Parathyroid adenoma (tissue), 2 donors: ENCODE measurements around the gene MBTD1.

Experiments used
- H2AFZ ChIP-seq: fragments of 300-600 bp; sonication (generic); one replicate; pipeline ENCODE4 v1.7.0; 2017; ENCODE audit warnings: antibody characterized with exemption, mild to moderate bottlenecking
- H3K27ac ChIP-seq: fragments of 300-600 bp; sonication (generic); one replicate; pipeline ENCODE4 v1.7.0; 2017
- H3K27me3 ChIP-seq: fragments of 300-600 bp; sonication (generic); one replicate; pipeline ENCODE4 v1.7.0; 2017; ENCODE audit warnings: low read length; ENCODE audit not compliant: control insufficient read depth, insufficient read depth
- H3K36me3 ChIP-seq: fragments of 300-600 bp; sonication (generic); one replicate; pipeline ENCODE4 v1.7.0; 2017; ENCODE audit warnings: low read length; ENCODE audit not compliant: control insufficient read depth, insufficient read depth
- H3K4me1 ChIP-seq: fragments of 300-600 bp; sonication (generic); one replicate; pipeline ENCODE4 v1.7.0; 2017; ENCODE audit warnings: control low read depth
- H3K4me2 ChIP-seq: fragments of 300-600 bp; sonication (generic); one replicate; pipeline ENCODE4 v1.7.0; 2017; ENCODE audit warnings: low read length
- H3K4me3 ChIP-seq: fragments of 300-600 bp; sonication (generic); one replicate; pipeline ENCODE4 v1.7.0; 2017; ENCODE audit warnings: low read depth, low read length
- H3K79me2 ChIP-seq: fragments of 300-600 bp; sonication (generic); one replicate; pipeline ENCODE4 v1.7.0; 2017; ENCODE audit warnings: control low read depth
- H3K9ac ChIP-seq: fragments of 300-600 bp; sonication (generic); one replicate; pipeline ENCODE4 v1.7.0; 2017; ENCODE audit warnings: mild to moderate bottlenecking
- H3K9me3 ChIP-seq: fragments of 300-600 bp; sonication (generic); one replicate; pipeline ENCODE4 v1.7.0; 2017; ENCODE audit warnings: low read length; ENCODE audit not compliant: control insufficient read depth
- TF ChIP-seq, protein P1 (sequence below): fragments of 300-600 bp; sonication (generic); IDR thresholded peaks from one replicate; pipeline ENCODE4 v1.7.0; 2017; ENCODE audit warnings: antibody characterized with exemption, mild to moderate bottlenecking
- donor health status: primary hyperparathyroidism.

Gene MBTD1

DNA sequence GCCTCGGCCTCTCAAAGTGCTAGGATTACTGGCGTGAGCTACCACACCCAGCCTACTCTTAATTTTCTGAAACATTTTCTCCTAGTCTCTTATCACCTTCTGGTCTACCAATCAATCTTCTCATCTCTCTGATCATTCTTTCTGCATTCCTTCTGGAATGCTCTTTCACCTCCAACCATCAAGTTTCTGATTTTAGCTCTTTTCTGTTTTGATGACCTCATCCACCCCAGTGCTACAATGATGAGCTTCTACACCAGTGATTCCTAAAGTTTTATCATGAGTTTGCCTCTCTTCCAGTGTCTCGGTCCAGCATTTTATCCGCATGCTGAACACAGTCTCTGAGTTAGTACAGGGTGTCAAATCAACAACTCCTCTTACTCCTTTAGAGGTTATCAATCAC is 62.1 kb downstream of the MBTD1 start:
- H3K79me2 ChIP-seq = no peaks in the 10 kb centered on the region
- H3K9ac ChIP-seq = no peak overlapping the region
- H3K4me2 ChIP-seq = no peak overlapping the region
- H3K9me3 ChIP-seq = no peaks in the 10 kb centered on the region
- no peak overlapping the region for H2AFZ ChIP-seq
- TF ChIP-seq, protein P1, sequence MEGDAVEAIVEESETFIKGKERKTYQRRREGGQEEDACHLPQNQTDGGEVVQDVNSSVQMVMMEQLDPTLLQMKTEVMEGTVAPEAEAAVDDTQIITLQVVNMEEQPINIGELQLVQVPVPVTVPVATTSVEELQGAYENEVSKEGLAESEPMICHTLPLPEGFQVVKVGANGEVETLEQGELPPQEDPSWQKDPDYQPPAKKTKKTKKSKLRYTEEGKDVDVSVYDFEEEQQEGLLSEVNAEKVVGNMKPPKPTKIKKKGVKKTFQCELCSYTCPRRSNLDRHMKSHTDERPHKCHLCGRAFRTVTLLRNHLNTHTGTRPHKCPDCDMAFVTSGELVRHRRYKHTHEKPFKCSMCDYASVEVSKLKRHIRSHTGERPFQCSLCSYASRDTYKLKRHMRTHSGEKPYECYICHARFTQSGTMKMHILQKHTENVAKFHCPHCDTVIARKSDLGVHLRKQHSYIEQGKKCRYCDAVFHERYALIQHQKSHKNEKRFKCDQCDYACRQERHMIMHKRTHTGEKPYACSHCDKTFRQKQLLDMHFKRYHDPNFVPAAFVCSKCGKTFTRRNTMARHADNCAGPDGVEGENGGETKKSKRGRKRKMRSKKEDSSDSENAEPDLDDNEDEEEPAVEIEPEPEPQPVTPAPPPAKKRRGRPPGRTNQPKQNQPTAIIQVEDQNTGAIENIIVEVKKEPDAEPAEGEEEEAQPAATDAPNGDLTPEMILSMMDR = no peak
- H3K27ac ChIP-seq = no peak overlapping the region
- H3K4me1 ChIP-seq = no peaks in the 10 kb centered on the region
- H3K36me3 ChIP-seq = no peaks in the 10 kb centered on the region
- H3K4me3 ChIP-seq = no peak overlapping the region
- H3K27me3 ChIP-seq = no peaks in the 10 kb centered on the region

DNA sequence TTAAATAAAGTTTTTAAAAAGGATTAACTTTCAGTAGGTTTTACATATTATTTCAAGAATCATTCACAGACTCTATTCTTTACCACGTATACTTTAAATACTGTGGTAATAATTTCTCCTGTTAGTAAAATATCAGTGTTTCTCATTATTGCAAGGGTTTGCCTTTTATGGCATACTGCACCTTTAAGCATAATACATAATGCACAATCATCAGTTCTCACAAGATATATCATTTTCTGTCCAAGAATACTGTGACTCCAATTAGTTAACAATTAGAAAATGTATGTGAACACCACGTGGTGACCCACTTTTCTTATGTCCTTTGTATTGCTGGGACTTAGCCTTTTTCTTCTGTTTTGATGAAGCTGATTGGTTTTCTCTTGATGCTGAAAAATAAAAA is 68.0 kb downstream of the MBTD1 start:
- no peak overlapping the region for H3K4me3 ChIP-seq
- H3K27ac ChIP-seq = no peak overlapping the region
- H3K4me2 ChIP-seq = no peak overlapping the region
- no peaks in the 10 kb centered on the region for H3K79me2 ChIP-seq
- no peak overlapping the region for H3K9ac ChIP-seq
- no peak overlapping the region for H2AFZ ChIP-seq
- H3K27me3 ChIP-seq = no peaks in the 10 kb centered on the region
- H3K36me3 ChIP-seq = no peaks in the 10 kb centered on the region
- no peaks in the 10 kb centered on the region for H3K4me1 ChIP-seq
- TF ChIP-seq, protein P1 = no peak
- no peaks in the 10 kb centered on the region for H3K9me3 ChIP-seq

DNA sequence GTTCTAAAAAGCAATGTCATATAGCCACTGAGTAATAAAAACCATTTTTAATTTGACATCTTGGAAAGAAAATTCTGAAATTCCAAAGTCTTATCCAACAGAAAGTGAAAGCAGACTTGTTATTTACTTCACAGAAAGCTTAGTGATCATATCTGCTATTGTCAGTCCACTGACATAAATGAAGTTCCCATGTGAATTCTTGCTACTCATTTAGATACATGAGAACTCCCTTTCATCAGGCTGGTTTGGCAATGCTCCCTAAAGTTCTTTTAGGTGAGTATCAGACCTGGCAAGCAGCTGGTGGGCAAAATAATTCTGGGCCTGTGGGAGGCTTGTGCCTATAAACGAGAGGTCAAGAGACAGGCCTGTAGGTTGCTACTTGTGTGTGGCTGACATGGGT is 70.2 kb downstream of the MBTD1 start:
- TF ChIP-seq, protein P1 = no peak
- H3K36me3 ChIP-seq = no peaks in the 10 kb centered on the region
- no peaks in the 10 kb centered on the region for H3K79me2 ChIP-seq
- no peak overlapping the region for H3K4me2 ChIP-seq
- no peaks in the 10 kb centered on the region for H3K4me1 ChIP-seq
- H3K27me3 ChIP-seq = no peaks in the 10 kb centered on the region
- H3K4me3 ChIP-seq = no peak overlapping the region
- H3K9ac ChIP-seq = no peak overlapping the region
- no peak overlapping the region for H2AFZ ChIP-seq
- no peaks in the 10 kb centered on the region for H3K9me3 ChIP-seq
- no peak overlapping the region for H3K27ac ChIP-seq

DNA sequence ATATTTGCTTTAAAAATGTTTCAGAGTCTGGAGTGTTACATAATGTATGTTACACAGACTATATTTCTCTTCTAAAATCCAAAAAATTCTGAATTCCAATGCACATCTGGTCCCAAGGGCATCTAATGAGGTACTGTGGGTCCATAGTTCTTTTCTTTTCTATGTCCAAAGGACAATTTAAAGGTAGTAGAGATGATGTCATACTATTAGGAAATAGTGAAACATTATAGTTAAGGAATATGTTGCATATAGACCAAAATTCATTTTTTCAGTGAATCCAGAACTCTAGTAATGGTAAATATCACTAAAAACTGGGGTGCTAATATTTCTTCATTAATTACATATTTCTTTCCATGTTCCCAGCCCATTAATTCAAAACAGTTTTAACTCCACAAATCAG is 70.7 kb downstream of the MBTD1 start:
- Histone ChIP-seq H3K4me2 (no peak overlapping the region), H3K4me3 (no peak overlapping the region), H3K27ac (no peak overlapping the region), H3K9ac (no peak overlapping the region), H3K4me1 (no peaks in the 10 kb centered on the region), H3K9me3 (no peaks in the 10 kb centered on the region), H3K79me2 (no peaks in the 10 kb centered on the region), H3K36me3 (no peaks in the 10 kb centered on the region), H2AFZ (no peak overlapping the region), H3K27me3 (no peaks in the 10 kb centered on the region)
- TF ChIP-seq, protein P1 = no peak

DNA sequence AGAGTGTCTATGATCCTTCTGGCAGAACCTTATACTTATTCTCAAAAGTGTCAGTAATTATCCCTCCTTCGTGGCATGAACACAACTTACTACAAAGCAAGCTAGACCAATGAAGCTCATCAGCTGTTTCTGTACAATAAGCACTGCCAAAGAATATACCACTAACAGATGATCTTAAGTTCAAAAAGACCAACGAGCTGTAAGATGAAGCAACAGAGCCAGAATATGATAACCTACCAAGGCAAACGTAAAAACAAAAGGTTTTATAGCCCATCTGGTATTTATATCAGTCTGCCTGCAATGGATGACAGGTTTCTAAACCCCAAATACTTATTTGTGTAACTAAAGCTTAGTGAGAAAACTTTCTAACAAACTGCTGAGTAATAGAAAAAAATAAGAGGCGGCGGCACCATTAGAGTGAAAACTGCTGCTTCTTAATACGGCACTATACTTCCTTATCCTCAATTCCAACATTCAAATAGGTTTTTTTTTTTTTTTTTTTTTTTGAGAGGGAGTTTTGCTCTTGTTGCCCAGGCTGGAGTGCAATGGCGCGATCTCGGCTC is 71.5 kb downstream of the MBTD1 start:
- H3K79me2 ChIP-seq = no peaks in the 10 kb centered on the region
- H3K36me3 ChIP-seq = no peaks in the 10 kb centered on the region
- no peaks in the 10 kb centered on the region for H3K27me3 ChIP-seq
- no peak overlapping the region for H3K9ac ChIP-seq
- H3K9me3 ChIP-seq = no peaks in the 10 kb centered on the region
- TF ChIP-seq, protein P1 = no peak
- H3K4me3 ChIP-seq = no peak overlapping the region
- H3K27ac ChIP-seq = no peak overlapping the region
- H3K4me2 ChIP-seq = no peak overlapping the region
- H2AFZ ChIP-seq = no peak overlapping the region
- no peaks in the 10 kb centered on the region for H3K4me1 ChIP-seq
